HG03460 (cell line): ENCODE results near the gene TRIM65.

ENCODE experiments used
- ATAC-seq: cut with Tn5 transposase; IDR thresholded peaks from one replicate; pipeline ENCODE4 v1.9.1; 2021; ENCODE audit not compliant: unreplicated experiment

The TRIM65 gene, protein sequence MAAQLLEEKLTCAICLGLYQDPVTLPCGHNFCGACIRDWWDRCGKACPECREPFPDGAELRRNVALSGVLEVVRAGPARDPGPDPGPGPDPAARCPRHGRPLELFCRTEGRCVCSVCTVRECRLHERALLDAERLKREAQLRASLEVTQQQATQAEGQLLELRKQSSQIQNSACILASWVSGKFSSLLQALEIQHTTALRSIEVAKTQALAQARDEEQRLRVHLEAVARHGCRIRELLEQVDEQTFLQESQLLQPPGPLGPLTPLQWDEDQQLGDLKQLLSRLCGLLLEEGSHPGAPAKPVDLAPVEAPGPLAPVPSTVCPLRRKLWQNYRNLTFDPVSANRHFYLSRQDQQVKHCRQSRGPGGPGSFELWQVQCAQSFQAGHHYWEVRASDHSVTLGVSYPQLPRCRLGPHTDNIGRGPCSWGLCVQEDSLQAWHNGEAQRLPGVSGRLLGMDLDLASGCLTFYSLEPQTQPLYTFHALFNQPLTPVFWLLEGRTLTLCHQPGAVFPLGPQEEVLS

DNA sequence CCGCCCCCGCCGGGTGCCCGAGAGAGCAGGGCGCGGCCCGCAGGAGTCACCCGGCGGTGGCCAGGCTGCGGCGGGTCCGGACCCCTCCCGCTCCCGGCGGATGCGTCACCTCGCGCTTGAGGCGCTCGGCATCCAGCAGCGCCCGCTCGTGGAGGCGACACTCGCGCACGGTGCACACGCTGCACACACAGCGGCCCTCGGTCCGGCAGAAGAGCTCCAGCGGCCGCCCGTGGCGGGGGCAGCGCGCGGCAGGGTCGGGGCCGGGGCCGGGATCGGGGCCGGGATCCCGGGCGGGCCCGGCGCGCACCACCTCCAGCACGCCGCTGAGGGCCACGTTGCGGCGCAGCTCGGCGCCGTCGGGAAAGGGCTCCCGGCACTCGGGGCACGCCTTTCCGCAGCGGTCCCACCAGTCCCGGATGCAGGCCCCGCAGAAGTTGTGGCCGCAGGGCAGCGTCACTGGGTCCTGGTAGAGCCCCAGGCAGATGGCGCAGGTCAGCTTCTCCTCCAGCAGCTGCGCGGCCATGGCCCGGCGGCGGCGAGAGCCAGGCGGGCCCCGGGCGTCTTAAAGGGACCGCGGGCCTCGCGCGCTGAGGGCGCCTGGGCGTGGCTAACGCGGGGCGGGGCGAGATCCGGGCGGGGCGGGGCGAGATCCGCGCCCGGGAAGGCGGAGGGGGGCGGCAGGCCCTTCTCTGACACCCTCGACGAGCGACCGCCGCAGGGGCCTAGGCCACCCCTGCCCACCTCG is at the start of gene TRIM65:
Gene TRIM65 (minus strand): TSS at position 537 of the 745 bp plus-strand sequence. CDS start 14 bp downstream, at position 523.
- peak; percentile 58 for ATAC-seq

DNA sequence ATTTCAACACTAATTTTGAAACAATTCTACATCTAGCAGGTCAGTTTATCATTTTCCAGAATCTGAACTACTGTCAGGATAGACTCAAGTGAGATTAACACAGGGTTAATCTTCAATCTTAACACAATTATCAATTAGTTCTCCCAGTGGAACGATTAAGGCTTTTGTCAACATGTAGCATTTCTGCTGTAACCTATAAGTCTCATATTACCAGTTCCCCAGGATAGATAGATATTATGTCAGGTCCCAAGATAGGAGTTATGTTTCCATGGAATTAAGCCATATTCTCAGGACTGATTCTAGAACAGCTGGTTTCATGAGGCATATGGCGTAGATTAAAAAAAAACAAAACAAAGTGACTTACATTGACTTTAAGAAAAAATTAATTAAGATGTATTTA is 48.5 kb upstream of the TRIM65 start:
- ATAC-seq: no peak

DNA sequence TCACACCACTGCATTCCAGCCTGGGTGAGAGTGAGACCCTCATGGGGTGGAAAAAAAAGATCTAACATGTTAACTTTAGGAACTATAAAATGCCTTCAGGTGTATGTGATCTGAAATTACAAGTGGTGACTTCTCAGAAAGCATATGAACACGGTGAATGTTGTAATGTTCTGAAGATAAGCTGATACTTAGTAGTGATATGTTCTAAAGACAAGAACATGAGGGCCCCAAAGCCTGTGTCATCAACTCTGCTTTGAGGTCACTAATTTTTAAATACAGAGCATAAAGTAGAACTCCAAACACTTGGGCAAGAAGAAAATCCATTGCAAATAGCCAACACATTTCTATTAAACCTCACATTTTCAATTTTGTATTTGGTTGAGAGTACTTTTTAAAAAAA is 46.7 kb upstream of the TRIM65 start:
- ATAC-seq: no peak

DNA sequence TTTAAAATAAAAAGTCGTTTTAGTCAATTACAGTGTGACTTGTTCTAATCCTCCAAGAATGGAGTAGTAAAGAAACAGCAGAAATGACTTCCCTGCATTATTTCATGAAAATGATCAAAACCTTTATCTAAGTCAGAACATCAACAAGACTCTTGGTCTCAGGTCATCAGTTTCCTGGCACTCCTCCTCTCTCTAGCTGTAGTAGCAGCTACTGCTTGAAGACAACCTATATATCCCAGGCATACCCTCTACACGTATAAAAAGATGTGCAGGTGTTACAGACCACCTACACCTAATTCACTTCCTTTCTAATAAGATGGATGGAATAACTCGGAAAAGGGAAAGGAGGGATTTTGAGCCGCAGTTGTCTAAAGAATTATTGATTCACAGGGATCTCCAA is 45.7 kb upstream of the TRIM65 start:
- no peak for ATAC-seq

DNA sequence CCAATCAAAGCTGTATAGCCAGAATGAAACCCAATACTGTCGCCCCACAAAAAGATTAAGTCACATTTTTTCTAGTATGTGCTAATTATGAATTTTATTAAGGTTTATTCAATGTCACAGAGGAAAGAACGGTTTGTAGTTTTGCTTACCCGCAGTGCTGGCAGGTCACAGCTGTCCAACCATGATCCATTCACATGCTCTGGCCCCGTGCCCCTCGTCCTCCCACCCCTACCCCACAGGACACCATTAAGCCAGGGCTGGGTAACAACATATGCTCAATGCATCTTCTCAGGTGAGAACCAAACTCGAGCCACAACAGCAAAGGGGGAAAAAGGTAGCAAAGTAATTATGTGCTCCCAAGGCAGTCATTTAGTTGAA is 44.7 kb upstream of the TRIM65 start:
- ATAC-seq: no peak

DNA sequence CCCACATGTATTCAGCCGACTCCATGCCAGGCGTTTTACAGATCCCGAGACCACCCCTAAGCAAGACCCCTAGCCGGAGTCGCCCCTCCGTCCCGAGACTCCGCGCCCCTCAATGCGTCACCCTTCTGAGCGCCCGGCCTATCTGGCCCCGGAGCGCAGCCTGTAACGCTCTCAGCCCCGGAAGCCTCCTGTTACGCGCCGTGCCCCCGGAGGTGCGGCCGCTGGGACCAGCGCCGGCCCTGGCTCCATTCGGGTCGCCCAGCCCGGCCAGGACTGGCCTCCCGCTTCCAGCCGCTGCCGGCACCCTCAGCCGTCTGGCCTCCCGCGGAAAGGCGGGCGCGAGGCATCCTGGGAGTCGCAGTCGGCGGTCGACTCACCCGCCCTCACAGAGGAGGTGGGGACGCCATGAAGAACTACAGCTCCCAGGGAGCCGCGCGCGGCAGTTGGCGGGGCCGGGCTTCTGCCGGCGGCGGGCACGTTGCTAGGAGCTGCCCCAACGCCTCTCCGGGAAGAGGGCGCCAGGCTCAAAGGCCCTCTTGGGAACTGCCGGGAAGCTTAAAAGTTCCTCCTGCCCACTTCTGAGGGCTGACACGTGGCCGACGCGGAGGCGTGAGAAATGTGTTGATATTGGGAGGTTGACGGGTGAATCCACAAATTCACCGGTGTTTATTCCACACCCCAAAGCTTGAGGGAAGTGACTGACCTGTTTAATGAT is 44.1 kb upstream of the TRIM65 start, which contains the start of gene FBF1:
Gene FBF1 (minus strand): TSS at position 316 of the 715 bp plus-strand sequence. CDS start 2,893 bp downstream, outside the sequence.
- ATAC-seq: peak; percentile 97

DNA sequence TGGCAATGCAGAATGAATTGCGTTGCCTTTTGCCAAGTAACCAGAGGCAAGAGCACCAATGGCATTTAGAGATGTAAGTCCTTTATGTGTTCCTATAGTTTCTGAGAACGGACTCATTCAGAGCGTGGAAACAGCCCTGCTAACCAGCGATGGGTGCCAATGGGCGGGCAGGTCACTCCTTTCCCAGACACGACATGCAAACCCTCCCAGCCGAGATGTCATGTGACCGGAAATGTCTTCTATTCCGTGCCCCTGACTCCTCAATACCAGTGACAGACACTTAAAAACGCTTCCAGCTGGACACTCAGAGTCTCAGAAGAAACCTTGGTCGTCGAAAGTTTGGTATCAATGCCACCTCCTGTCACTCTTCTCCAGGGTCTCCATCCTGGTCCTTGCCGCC is 40.9 kb upstream of the TRIM65 start:
- no peak for ATAC-seq

DNA sequence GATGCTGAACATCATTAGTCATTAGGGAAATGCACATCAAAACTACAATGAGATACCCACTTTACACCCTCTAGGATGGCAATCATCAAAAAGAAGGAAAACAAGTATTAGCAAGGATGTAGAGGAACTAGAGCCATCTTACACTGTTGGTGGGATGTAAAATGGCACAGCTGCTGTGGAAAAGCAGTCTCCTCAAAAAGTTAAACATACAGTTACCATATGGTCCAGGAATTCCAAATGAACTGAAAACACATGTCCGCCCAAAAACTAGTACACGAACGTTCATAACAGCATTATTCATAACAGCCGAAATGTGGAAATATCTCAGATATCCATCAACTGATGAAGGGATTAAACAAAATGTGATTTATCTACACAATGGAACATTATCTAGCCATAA is 37.1 kb upstream of the TRIM65 start:
- ATAC-seq: no peak

DNA sequence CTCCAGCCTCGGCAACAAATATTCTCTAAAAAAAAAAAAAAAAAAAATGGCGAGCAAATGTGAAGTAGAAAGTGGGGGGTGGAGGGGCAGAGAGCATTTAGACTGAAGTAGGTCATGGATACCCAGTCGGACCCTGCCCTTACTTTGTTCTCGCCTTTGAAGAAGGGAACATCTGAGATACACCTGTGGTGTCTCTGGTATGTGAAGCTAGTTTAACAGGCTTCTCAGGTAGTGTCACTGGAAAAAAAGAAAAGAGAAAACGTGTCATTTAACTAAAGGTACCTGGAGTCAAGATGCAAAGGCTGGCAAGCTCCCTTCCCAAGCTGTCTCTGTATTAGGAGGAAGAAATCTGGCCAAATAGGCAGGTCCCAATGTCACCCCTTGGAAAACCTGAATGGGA is 36.1 kb upstream of the TRIM65 start:
- ATAC-seq: no peak

DNA sequence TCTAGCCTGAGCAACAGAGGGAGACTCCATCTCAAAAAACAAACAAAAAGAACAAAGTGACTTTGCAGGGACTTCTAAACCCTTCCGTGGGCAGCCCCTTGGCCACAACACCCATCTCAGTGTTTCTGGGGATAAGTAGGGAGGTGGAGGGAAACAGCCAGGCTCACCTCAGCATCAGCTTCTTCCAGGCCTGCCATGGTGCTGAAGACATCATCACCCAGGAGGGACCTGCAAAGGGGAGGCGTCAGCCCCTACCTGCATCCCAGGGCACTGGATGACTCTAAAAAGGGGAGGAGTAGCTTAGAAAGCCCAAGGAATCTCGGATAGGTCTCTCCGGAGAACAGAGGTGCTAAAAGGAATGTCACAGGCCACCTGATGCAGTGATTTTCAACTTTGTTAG is 34.3 kb upstream of the TRIM65 start:
- no peak for ATAC-seq

DNA sequence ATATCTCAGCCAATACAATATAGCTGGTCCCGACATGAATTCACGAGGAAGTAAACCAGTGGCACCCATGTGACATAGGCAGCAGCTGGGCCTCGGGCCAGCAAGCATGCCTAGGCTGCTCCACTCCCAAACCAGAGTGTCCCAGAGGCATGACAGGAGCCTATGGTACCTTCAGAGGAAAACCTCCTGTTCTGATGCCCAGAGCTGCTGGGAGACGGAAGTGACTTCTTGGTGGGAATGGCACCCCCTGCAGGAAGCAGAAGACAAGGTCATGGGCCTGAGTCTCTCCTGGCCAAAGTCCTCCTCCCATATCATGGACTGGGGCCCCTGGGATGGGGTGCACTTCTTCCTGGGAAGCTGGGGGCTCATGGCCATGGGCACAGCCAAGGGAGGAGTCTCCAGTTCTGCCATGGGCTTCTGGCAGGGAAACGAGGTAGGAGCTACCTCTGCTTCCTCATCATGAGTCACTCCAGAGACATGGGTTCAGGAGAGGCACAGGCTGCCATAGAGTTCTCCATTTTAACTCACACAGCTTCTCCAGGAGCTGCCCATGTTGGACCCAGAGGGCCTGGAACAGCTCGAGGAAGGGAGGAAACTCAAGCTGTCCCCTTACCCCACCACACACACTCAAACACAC is 30.7 kb upstream of the TRIM65 start:
- no peak for ATAC-seq

DNA sequence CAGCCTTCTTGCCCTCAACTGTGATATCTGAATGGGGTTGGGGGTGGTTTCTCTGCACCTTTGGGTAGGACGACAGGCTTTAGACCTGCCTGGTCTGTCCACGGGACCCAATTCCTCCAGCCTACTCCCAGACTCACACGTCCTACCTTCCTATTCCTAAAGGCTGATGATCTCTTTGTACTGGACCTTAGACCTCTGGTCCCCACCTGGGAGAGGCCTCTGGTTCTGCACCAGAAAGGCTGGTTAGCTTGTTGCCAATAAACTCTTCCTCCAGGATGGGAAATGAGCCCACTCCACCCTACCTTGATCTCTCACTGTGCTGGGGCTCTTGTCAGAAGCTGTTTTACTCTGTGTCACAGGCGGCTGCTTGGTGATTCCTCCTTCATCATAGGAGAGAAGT is 29.7 kb upstream of the TRIM65 start:
- no peak for ATAC-seq

DNA sequence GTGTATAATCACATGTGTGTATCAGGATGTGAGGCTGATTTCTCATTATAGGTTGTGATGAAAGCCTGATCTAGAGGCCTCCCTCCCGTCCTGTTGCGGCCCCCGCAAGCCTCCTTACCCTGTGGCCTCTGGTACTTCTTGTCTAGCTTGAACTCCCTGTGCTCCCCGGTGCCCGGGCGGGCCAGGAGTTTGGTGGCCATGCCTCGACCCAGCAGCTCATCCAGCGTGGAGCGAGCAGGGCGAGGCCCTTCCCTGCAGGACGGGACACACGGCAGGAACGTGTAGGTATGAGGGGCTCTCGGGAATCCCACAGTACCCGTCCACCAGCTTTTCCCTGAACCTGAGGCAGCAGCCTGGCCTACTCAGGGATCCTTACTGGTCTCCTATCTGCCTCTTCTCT is 29.2 kb upstream of the TRIM65 start:
- ATAC-seq: no peak

DNA sequence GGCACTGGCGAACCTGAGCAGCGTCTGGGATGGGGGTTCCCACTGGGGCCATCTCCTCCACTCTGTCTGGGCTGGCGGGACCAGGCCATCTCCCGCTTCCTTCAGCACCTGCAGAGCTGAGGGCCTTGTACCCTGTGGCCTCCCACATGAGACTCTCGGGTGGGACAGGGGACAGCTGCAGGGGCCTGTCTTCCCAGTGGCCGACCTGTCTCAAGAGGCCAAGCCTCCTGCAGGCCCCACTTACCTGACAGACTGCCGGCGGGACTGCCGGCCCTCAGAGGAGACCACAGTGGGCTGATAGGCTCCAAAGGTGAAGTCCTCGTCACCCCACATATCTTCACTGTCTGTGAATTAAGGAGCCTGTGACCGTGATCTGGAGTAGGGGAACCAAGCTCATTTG is 28.4 kb upstream of the TRIM65 start:
- ATAC-seq: no peak

DNA sequence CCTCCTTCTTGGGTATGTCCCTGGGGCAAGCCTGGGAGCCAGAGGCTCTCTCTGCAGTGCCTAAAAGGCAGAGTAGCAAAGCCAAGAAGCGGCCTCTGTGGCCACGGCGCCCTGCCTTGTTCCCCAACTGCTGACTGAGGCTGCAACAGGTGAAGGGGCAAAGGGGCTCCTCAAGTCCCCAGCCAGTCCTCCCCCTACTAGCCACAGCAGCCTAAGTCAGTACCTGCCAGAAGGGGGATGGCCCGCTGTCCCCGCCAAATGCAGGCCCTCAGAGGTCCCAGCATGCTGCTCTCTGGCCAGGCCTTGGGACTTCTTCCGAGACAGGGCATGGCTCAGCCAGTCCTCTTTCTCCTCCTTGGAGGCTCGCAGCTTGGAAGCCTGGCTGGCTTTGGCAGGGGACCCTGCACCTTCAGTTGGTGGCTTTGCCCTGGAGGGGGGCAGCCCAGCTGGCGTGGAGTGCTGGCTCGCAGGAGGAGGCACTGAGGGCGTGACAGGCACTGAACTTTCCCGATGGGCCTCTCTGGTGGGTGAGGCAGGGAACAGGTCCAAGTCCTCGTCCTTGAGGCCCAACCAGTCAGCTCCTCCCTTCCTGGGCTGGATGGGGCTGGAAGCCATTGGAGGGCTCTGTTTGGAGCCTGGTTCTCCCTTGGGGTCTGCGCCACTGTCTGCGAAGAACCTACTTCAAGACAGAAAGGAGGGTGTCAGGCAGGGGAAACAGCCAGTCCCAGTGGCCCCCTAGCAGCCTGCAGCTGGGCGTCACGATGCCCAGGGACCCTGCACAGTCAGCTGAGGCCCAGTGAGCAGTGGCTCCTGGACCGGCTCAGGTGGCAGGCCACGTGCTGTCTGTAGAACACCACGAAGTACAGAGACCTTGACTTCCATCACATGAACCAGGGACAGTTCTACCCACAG is 26.5 kb upstream of the TRIM65 start:
- ATAC-seq: no peak

DNA sequence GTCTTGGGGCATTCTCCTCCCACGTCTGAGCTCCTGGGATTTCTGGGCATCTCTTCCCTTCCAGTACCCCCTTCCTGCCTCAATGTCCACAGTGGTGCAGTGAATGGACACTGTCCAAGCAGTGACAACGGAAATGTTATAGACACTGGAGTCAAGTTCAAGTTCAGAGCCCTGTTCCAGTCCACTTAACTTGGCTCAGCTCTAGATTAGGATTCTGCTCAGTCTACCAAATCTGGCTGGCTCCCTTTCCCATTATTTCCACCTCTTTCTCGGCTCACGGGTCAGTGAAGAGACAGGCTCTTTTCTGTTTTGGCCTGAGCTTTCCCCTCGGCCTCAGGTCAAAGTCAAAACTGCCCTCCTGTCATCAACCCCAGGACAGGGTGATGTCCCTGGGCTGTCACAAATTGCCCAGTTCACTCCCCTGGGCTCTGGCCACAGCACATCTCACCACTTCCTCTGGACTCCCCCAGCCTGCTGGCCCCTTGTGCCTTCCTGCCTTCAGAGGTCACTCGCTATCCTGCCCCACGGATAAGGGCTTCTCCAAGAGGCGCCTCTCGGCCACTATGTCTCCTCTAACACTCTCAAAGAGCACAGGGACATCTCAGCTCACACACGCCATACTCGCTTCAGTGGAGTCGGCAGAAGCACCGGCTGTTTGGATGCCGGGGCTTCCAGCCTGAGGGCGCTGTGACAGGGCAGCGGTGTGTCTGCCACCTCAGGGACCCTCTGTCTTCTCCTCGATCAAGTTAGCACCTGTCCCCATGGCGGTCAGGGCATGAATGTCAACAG is 25.6 kb upstream of the TRIM65 start:
- no peak for ATAC-seq

DNA sequence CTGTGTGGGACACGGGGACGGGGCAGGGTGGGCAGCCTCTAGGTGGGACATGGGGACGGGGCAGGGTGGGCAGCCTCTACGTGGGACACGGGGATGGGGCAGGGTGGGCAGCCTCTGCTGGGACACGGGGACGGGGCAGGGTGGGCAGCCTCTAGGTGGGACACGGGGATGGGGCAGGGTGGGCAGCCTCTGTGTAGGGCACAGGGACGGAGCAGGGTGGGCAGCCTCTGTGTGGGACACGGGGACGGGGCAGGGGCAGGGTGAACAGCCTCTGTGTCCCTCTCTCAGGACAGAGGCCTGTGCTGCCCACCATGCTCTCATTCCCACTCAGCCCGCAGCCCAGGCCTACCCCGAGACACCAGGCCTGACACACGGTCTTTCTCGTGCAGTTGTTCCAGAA is 24.8 kb upstream of the TRIM65 start:
- ATAC-seq: no peak

DNA sequence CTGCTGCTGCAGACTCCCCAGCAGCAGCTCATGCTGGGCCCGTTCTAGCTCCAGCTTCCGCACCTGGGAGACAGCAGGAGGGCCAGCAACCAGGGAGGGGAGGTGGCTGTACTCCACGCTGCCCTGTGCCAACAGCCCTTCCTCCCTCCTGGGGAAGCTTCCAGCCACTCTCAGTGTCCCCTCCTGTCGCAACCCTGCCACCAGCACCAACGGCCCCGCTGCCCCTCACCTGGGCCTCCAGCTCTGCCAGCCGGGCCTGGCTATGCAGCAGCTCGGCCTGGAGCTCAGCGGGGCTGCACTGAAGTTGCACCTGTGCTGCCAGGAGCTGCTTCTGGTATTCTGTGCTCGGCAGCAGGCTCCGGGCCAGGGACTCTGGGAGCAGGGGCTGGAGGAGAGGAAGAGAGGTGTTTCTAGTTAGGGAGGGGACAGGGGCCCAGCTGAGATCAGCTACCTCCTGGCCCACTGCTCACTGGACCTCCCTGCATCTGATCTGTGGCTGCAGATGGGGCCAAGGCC is 23.4 kb upstream of the TRIM65 start:
- no peak for ATAC-seq

DNA sequence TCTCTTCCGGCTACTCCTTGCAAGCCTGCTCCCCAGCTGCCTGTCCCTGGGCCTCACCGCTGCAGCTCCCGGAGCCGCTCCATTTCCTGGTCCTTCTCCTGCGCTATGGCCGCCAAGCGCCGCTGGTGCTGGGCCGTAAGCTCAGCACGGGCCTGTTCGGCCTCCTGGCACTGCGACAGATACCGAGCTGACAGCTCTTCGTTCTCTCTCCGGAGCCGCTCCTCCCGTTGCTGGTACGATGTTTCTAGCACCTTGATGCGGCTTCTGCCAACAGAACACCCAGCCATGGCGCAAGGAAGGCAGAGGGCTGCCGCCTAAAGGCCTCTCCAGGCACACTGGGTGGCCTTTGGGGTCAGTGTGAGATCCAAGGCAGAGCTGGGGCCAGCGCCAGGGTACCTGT is 22.9 kb upstream of the TRIM65 start:
- no peak for ATAC-seq
